GM21723 (cell line): ENCODE data around the gene OR1C1.
"Not testable (repeated sequence)": the region's sequence is repeated elsewhere in the genome, so short reads cannot be mapped to it uniquely, and the experiment has no call there.

Source experiments
- ATAC-seq: cut with Tn5 transposase; IDR thresholded peaks from one replicate; pipeline ENCODE4 v1.9.1; 2021; ENCODE audit warnings: mild to moderate bottlenecking, moderate library complexity; ENCODE audit not compliant: unreplicated experiment

The OR1C1 gene

GRCh38 chr1:247760456-247760855, at the start of gene OR1C1:
Gene OR1C1, minus strand, starts transcription at chr1:247760556. Its CDS starts 2,150 bp downstream, at chr1:247758406.
- ATAC-seq, result no peak

- ATAC-seq, result no peak
Measured at GRCh38 chr1:247797518-247797917, 37.2 kb upstream of the OR1C1 start.

- ATAC-seq, result no peak
Measured at GRCh38 chr1:247769603-247770002, 9.2 kb upstream of the OR1C1 start.

GRCh38 chr1:247754311-247754710, 6.0 kb downstream of the OR1C1 start:
- not testable (repeated sequence) for ATAC-seq

GRCh38 chr1:247749870-247750269, 10.5 kb downstream of the OR1C1 start:
- no peak for ATAC-seq

GRCh38 chr1:247748041-247748440, 12.3 kb downstream of the OR1C1 start, which contains the start of gene OR14A2:
Gene OR14A2, minus strand, starts transcription at chr1:247748141.
- ATAC-seq, result no peak

- no peak for ATAC-seq
Measured at GRCh38 chr1:247747616-247748015, 12.7 kb downstream of the OR1C1 start.

- ATAC-seq, result no peak
Measured at GRCh38 chr1:247746391-247746935, 13.9 kb downstream of the OR1C1 start.

- not testable (repeated sequence) for ATAC-seq
Measured at GRCh38 chr1:247742215-247742760, 18.1 kb downstream of the OR1C1 start.

- no peak for ATAC-seq
Measured at GRCh38 chr1:247741756-247742155, 18.6 kb downstream of the OR1C1 start.

GRCh38 chr1:247740721-247741120, 19.6 kb downstream of the OR1C1 start:
- no peak for ATAC-seq

GRCh38 chr1:247738315-247738714, 22.0 kb downstream of the OR1C1 start, which contains the start of gene OR14K1:
Gene OR14K1, plus strand, starts transcription at chr1:247738615. Its CDS starts 0 bp downstream, at chr1:247738615.
- no peak for ATAC-seq

GRCh38 chr1:247721222-247721621, 39.1 kb downstream of the OR1C1 start:
- ATAC-seq, result no peak

GRCh38 chr1:247716546-247716945, 43.8 kb downstream of the OR1C1 start, which contains the start of gene OR6F1:
Gene OR6F1, minus strand, starts transcription at chr1:247716646. Its CDS starts 3,891 bp downstream, at chr1:247712755.
- no peak for ATAC-seq

GRCh38 chr1:247713753-247714152, 46.6 kb downstream of the OR1C1 start:
- no peak for ATAC-seq

- ATAC-seq, result not testable (repeated sequence)
Measured at GRCh38 chr1:247710681-247711080, 49.7 kb downstream of the OR1C1 start.
